Fibroblast of the aortic adventitia (primary cell): ENCODE results near the gene UBC. TPM values are rescaled to one million over a fixed set of nuclear protein-coding genes. Genes with fewer than 3 reads are reported as not detected.
A peak's percentile ranks its signal among the peaks of the same experiment; 100 is the strongest.

Source experiments
- DNase-seq: peaks from one replicate; pipeline ENCODE4 v3.0.0-alpha.2; 2010; ENCODE audit warnings: low read depth
- H3K4me3 ChIP-seq: 2 replicates; pipeline ENCODE4 v1.5.1; 2011; ENCODE audit warnings: low read depth, mild to moderate bottlenecking, control low read depth, low read length, moderate library complexity
- CTCF ChIP-seq: IDR thresholded peaks from 2 replicates; pipeline ENCODE4 v1.5.1; 2011; ENCODE audit warnings: mild to moderate bottlenecking, low read length, control low read depth, inconsistent platforms; ENCODE audit not compliant: insufficient read depth
- total RNA-seq: library from RNA; depleted of rRNA; stranded (reverse); fragments of >200 nt; gene quantifications from 2 replicates; pipeline ENCODE4 v1.2.3, GENCODE V29; 2012; ENCODE audit warnings: low replicate concordance

UBC gene
- total RNA-seq, 1 donor = 1,400 TPM

GRCh38 chr12:124866883-124867400 lies 47.5 kb downstream of the UBC start:
- TF ChIP-seq CTCF = no peak
- no peak for DNase-seq
- no peak overlapping the region for H3K4me3 ChIP-seq

DNA sequence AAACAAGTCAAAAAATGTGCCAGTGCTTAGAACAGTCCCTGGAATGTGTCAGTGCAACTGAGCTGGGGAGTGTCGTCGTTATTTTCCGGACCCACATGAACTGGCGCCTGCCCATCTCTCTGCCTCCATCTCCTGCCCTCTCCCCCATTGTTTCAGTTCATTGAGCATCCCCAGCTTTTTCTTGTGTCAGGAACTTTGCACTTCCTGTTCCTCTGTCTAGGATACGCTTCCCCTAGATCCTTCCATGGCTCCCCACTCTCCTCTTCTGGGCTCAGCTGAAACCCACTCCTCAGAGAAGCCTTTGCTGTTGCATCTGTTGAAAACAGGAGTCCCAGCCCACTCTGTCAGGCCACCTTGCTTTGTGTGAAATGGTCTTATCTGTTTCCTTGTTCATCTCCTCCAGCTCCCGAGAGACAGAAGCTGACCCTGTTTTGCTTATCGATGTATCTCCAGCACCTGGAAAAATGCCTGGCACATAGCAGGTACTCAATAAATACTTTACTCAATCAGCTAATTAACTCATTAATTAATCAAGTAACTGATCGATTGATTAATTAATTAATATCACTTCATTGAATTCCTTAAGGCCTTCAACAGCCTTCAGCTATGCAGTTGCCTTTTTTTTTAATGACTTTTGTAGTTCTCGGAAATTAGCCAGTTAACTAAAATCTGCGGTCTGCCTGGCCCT lies 48.1 kb downstream of the UBC start:
- no peak for TF ChIP-seq CTCF
- no peak overlapping the region for H3K4me3 ChIP-seq
- no peak for DNase-seq

DNA sequence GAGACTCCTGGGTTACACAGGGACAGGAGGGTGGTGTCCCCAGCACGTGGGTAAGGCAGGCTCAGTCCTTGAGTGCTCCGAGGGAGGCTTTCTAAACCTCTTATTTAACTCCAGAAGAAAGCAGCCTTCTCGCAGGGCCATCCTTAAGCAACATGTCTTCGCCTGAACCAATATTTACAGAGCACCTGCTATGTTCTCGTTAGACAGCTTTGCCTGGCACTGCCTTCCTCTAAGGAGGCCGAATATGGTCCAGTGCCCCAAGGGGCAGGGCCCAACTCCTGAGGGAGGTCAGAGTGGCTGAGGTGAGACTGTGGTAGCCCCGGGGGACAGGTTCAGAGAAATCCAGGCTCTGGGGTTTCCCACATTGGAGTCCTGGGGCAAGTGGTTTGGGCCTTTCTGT lies 48.7 kb downstream of the UBC start:
- TF ChIP-seq CTCF = no peak

GRCh38 chr12:124864326-124864752 lies 50.1 kb downstream of the UBC start:
- DNase-seq = no peak
- peak overlapping the region; percentile 55 for H3K4me3 ChIP-seq
- TF ChIP-seq CTCF = no peak

More for the DNA sequence above, 48.7 kb downstream of the UBC start:
- no peak for DNase-seq
- H3K4me3 ChIP-seq = no peak overlapping the region

GRCh38 chr12:124863416-124864325 lies 50.8 kb downstream of the UBC start, which contains the start of gene SCARB1:
Gene SCARB1 (minus strand): TSS chr12:124863864. CDS start chr12:124863720, 144 bp downstream.
- TF ChIP-seq CTCF = no peak
- DNase-seq = peak; percentile 63
- H3K4me3 ChIP-seq = peak within 1 kb of the TSS; percentile 76

DNA sequence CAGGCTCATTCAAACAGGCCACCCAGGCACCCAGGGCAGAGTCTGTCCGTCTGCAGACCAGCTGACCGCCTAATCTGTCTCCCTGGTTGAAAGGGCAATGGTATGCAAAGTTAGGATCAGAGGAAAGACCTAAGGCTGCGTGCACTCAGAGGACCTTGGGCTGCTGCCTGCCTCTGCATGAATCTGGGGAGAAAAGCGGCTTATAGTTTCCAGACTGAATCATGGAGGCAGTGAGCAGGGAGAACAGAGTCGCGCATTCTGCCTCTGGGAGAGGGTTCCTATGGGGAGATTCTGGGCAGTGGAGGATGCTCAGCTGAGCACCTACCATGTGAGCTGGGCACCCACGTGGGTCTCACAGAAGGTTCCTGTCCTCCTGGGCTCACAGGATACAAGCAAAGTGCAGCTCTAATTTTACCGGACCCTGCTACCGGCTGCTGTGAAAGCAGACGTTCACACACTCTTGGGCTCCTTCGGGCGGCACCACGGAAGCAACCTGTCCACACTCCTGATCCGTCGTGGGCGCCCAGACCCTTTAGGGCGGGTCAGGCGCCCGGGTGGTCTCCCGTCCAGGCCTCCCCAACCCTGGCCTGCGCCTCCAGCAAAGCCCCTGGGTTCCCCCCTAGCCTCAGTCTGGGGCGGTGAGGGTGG lies 51.6 kb downstream of the UBC start:
- no peak for TF ChIP-seq CTCF
- H3K4me3 ChIP-seq = peak overlapping the region; percentile 76
- no peak for DNase-seq
